HepG2 (cell line): ENCODE results near the gene LGALS7B. TPM values are rescaled to one million over a fixed set of nuclear protein-coding genes. Genes with fewer than 3 reads are reported as not detected.

Experiments used
- ATAC-seq: fragments of 200-7000 bp; cut with Tn5 transposase; 3 replicates; pipeline ENCODE4 v1.9.1; 2020; ENCODE audit warnings: mild to moderate bottlenecking, moderate library complexity
- BruUV-seq: library from RNA; stranded (reverse); fragments of 400-500 nt; replicated peaks from 2 replicates; lab custom pipeline; 2021; lab: Mats Ljungman, UMichigan
- CTCF ChIA-PET: fragments of 300-600 bp; formaldehyde crosslinking; extraction: SDS; loops from one replicate; lab custom pipeline; 2021; ENCODE audit warnings: low total read pairs, inconsistent platforms, low intra/inter-chr PET ratio; lab: Yijun Ruan, JAX
- POLR2A ChIA-PET: fragments of 350-600 bp; sonication (Branson Sonifier 250); formaldehyde crosslinking; loops from one replicate; lab custom pipeline; 2020; ENCODE audit warnings: antibody characterized with exemption, inconsistent platforms; lab: Yijun Ruan, JAX
- DNase-seq: peaks from one replicate; pipeline ENCODE4 v3.0.0-alpha.2; 2015; ENCODE audit warnings: low spot score
- FAIRE-seq: peaks from 3 replicates; lab custom pipeline; 2011; peaks lifted over from hg19 to GRCh38; lab: Jason Lieb, UNC
- H2AFZ ChIP-seq: one replicate; pipeline ENCODE4 v1.6.1; 2011; ENCODE audit warnings: low read length, inconsistent platforms
- H3K27ac ChIP-seq: fragments of 300-600 bp; 3 replicates; pipeline ENCODE4 v1.8.0; 2011; ENCODE audit warnings: mixed run types, mild to moderate bottlenecking, mixed read lengths, low read length, inconsistent platforms; ENCODE audit not compliant: insufficient read depth; ENCODE audit errors: extremely low read length
- H3K27me3 ChIP-seq, 2 experiments: fragments of 200-600 bp in 1 of 2; 2 replicates in 1 of 2; 3 replicates in 1 of 2; pipeline versions ENCODE4 v1.6.0 to v1.8.0; 2011; ENCODE audit warnings: low read length in 2 of 2, mild to moderate bottlenecking in 2 of 2, moderate library complexity in 2 of 2, inconsistent platforms in 1 of 2; ENCODE audit not compliant: insufficient read depth in 2 of 2, control insufficient read depth in 1 of 2
- H3K36me3 ChIP-seq, 2 experiments: fragments of 200-600 bp in 1 of 2; replicated peaks in 1 of 2; 2 replicates in 1 of 2; 3 replicates in 1 of 2; pipeline versions ENCODE4 v1.5.1 to v1.8.0; 2011; ENCODE audit warnings: low read length in 2 of 2, inconsistent platforms in 1 of 2; ENCODE audit not compliant: insufficient read depth in 2 of 2, control insufficient read depth in 1 of 2
- H3K4me1 ChIP-seq: 2 replicates; pipeline ENCODE4 v1.5.1; 2012; ENCODE audit warnings: low read length, inconsistent platforms; ENCODE audit not compliant: insufficient read depth
- H3K4me2 ChIP-seq: 2 replicates; pipeline ENCODE4 v1.6.0; 2011; ENCODE audit warnings: low read depth, low read length, inconsistent platforms
- H3K4me3 ChIP-seq, 3 experiments: fragments of 200-600 bp in 1 of 3; sonication (generic), shearing (Covaris generic) in 1 of 3; replicated peaks in 1 of 3; 2 replicates each; pipeline ENCODE4 v1.5.1; 2011 to 2016; ENCODE audit warnings: low read length in 3 of 3, inconsistent platforms in 2 of 3, low read depth in 2 of 3, mild to moderate bottlenecking in 2 of 3, control low read depth in 1 of 3, mixed read lengths in 1 of 3; ENCODE audit not compliant: insufficient read depth in 1 of 3
- H3K79me2 ChIP-seq: one replicate; pipeline ENCODE4 v1.6.1; 2011; ENCODE audit warnings: low read length, inconsistent platforms; ENCODE audit not compliant: insufficient read depth
- H3K9ac ChIP-seq: 2 replicates; pipeline ENCODE4 v1.6.0; 2011; ENCODE audit warnings: mild to moderate bottlenecking, low read depth, low read length, inconsistent platforms; ENCODE audit not compliant: insufficient read depth
- H3K9me3 ChIP-seq: 2 replicates; pipeline ENCODE4 v1.5.1; 2012; ENCODE audit warnings: mild to moderate bottlenecking, low read length
- H4K20me1 ChIP-seq: 2 replicates; pipeline ENCODE4 v1.6.0; 2011; ENCODE audit warnings: inconsistent platforms, mild to moderate bottlenecking, low read length, moderate library complexity; ENCODE audit not compliant: insufficient read depth
- ATF1 ChIP-seq: IDR thresholded peaks from 2 replicates; pipeline ENCODE4 v1.6.1; 2016; ENCODE audit warnings: mild to moderate bottlenecking, control low read depth
- ZFYVE20 ChIP-seq: sonication (generic); formaldehyde crosslinking; IDR thresholded peaks from 2 replicates; pipeline ENCODE4 v1.8.0; 2023; ENCODE audit warnings: low read depth, mild to moderate bottlenecking, moderate library complexity, missing genetic modification reagents, borderline replicate concordance
- WGBS: methylation state at CpG from one replicate; pipeline ENCODE4 v1.1.6; 2017; ENCODE audit warnings: low lambda C conversion rate; 5-methylcytosine and 5-hydroxymethylcytosine counted together
- in situ Hi-C: cut with HindIII; loops from 2 replicates; pipeline ENCODE4 v1.10.0; 2017; ENCODE audit warnings: low pct_unique_long_range_greater_than_20kb; ENCODE audit not compliant: extremely low pct_ligation_motif_present
- intact Hi-C: fragments of 100-400 bp; cut with micrococcal nuclease; formaldehyde crosslinking; loops from one replicate; pipeline ENCODE4 v1.10.0; 2022; ENCODE audit not compliant: unreplicated experiment
- polyA plus RNA-seq, 8 experiments: library from polyadenylated mRNA; depleted of rRNA in 3 of 8; stranded (reverse) in 7 of 8; unstranded in 1 of 8; fragments of >200 nt; fragmentation: Illumina TruSeq in 4 of 8; extraction: Trizol in 4 of 8; gene quantifications; 2 replicates each; pipeline versions ENCODE4 v1.2.1 to v1.2.3, GENCODE V29; 2011 to 2016; ENCODE audit warnings: low read depth in 4 of 8, missing spikeins in 1 of 8, mixed read lengths in 1 of 8; ENCODE audit not compliant: insufficient read depth in 1 of 8
- total RNA-seq, 5 experiments: library from RNA; depleted of rRNA; stranded (reverse); fragments of >200 nt; fragmentation: Illumina TruSeq; extraction: Trizol; gene quantifications; 2 replicates each; pipeline ENCODE4 v1.2.3, GENCODE V29; 2016; ENCODE audit warnings: low read depth in 1 of 5
- TF ChIP-seq, protein P1 (sequence below): sonication (generic); formaldehyde crosslinking; IDR thresholded peaks from 2 replicates; pipeline ENCODE4 v1.5.0; 2020; ENCODE audit warnings: mild to moderate bottlenecking, missing genetic modification reagents, moderate library complexity
- TF ChIP-seq, protein P2 (sequence below): sonication (generic); formaldehyde crosslinking; IDR thresholded peaks from 2 replicates; pipeline ENCODE4 v1.4.0; 2020; ENCODE audit warnings: missing genetic modification reagents, borderline replicate concordance

The LGALS7B gene
- total and polyA plus RNA-seq, 2 of the 13 experiments (the other 11 are each of a cell fraction or from before 2014, with no cell fraction given), result 1.7 to 2.1 TPM

DNA sequence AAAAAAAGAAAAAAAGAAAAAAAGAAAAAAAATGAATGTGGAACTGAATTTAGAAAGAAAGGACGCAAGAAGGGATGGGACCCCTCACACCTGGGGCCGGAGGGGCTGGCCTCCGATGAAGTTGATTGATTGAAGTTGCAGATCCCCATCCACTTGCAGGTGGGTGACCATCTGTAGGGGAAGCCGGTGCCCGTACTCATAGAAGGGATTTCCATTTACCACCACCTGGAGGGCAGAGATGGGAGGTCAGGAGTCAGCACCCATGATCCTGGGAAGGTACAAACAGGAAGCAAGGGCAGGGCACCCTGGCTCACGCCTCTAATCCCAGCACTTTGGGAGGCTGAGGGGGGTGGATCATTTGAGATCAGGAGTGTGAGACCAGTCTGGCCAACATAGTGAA lies 17.4 kb downstream of the LGALS7B start:
- BruUV-seq, result no TSS peak
- Histone ChIP-seq H3K27ac (no peak overlapping the region), H3K9me3 (no peaks in the 10 kb centered on the region), H4K20me1 (no peaks in the 10 kb centered on the region), H3K9ac (no peak overlapping the region), H3K4me3 (no peak overlapping the region), H2AFZ (no peak overlapping the region), H3K4me2 (no peak overlapping the region), H3K36me3 (no peaks in the 10 kb centered on the region), H3K79me2 (no peaks in the 10 kb centered on the region), H3K27me3 (no peaks in the 10 kb centered on the region), H3K4me1 (peaks cover 25% of the 10 kb centered on the region)
- in situ Hi-C loops (no loop called here), intact Hi-C loops (no loop called here)
- ATAC-seq (peak; percentile 55; the same call in 2 of the 3 replicates), FAIRE-seq (no peak), DNase-seq (no peak)
- TF ChIP-seq ATF1 (CRISPR knock-in tag) (no peak), ZFYVE20 (CRISPR knock-in tag) (no peak)
- TF ChIP-seq, protein P1, sequence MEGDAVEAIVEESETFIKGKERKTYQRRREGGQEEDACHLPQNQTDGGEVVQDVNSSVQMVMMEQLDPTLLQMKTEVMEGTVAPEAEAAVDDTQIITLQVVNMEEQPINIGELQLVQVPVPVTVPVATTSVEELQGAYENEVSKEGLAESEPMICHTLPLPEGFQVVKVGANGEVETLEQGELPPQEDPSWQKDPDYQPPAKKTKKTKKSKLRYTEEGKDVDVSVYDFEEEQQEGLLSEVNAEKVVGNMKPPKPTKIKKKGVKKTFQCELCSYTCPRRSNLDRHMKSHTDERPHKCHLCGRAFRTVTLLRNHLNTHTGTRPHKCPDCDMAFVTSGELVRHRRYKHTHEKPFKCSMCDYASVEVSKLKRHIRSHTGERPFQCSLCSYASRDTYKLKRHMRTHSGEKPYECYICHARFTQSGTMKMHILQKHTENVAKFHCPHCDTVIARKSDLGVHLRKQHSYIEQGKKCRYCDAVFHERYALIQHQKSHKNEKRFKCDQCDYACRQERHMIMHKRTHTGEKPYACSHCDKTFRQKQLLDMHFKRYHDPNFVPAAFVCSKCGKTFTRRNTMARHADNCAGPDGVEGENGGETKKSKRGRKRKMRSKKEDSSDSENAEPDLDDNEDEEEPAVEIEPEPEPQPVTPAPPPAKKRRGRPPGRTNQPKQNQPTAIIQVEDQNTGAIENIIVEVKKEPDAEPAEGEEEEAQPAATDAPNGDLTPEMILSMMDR (CRISPR knock-in tag), result 0 out of 2 replicates have a peak, but pooled peaks have one; percentile 9
- TF ChIP-seq, protein P2, sequence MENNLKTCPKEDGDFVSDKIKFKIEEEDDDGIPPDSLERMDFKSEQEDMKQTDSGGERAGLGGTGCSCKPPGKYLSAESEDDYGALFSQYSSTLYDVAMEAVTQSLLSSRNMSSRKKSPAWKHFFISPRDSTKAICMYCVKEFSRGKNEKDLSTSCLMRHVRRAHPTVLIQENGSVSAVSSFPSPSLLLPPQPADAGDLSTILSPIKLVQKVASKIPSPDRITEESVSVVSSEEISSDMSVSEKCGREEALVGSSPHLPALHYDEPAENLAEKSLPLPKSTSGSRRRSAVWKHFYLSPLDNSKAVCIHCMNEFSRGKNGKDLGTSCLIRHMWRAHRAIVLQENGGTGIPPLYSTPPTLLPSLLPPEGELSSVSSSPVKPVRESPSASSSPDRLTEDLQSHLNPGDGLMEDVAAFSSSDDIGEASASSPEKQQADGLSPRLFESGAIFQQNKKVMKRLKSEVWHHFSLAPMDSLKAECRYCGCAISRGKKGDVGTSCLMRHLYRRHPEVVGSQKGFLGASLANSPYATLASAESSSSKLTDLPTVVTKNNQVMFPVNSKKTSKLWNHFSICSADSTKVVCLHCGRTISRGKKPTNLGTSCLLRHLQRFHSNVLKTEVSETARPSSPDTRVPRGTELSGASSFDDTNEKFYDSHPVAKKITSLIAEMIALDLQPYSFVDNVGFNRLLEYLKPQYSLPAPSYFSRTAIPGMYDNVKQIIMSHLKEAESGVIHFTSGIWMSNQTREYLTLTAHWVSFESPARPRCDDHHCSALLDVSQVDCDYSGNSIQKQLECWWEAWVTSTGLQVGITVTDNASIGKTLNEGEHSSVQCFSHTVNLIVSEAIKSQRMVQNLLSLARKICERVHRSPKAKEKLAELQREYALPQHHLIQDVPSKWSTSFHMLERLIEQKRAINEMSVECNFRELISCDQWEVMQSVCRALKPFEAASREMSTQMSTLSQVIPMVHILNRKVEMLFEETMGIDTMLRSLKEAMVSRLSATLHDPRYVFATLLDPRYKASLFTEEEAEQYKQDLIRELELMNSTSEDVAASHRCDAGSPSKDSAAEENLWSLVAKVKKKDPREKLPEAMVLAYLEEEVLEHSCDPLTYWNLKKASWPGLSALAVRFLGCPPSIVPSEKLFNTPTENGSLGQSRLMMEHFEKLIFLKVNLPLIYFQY (CRISPR knock-in tag), result no peak
- POLR2A ChIA-PET, result interaction anchor here (1.6 kb wide), 1 partner anchor 13 kb away, joined by 4 read pairs; no protein-coding TSS in a partner anchor
- CTCF ChIA-PET, result interaction anchor here (0.7 kb wide), 1 partner anchor 76 kb away, joined by 5 read pairs; no protein-coding TSS in a partner anchor
- 95% methylated on average over 6 of the region's 6 CpGs for WGBS
